Activated naive CD4-positive, alpha-beta T cell treated with anti-CD3 and anti-CD28 coated beads, Interleukin-2, amount 50 U/mL, for 16 hours (primary cell): ENCODE results near the gene ITPRIP.

ENCODE experiments used
- DNase-seq: peaks from one replicate; pipeline ENCODE4 v3.0.0-alpha.2; 2020

Gene ITPRIP

DNA sequence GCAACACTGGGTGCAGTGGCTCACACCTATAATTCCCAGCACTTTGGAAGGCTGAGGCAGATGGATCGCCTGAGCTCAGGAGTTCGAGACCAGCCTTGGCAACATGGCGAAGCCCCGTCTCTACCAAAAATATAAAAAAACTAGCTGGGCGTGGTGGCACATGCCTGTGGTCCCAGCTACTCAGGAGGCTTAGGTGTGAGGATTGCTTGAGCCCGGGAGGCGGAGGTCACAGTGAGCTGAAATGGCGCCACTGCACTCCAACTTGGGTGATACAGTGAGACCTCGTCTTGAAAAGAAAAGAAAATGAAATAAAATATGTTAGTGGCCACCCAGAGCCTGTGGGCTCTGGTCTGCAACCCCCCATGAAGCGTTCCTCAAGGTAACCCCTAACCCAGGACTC, 13.3 kb downstream of the ITPRIP start:
- no peak for DNase-seq

DNA sequence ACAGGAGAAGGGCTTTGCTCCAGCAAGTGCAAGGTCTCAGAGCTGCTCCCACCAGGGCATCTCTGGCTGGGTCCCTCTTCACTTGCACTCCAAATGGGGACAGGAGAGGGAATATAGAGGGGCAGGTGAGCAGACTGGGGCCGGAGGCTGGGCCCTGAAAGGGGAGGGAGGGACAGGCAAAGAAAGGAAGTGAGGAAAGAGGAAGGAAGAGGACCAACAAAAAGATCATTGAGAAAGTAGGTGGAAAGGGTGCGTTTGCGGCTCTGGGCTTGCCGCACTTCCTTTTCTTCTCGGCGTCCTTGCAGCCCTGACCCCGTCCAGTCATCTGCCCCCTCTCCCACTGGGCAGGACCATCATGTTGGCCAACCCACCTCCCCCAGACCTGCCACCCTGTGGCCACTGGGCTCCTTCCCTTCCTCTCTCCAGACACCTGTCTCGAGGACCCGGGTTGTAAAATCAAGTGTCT, 14.0 kb downstream of the ITPRIP start:
- DNase-seq: no peak

DNA sequence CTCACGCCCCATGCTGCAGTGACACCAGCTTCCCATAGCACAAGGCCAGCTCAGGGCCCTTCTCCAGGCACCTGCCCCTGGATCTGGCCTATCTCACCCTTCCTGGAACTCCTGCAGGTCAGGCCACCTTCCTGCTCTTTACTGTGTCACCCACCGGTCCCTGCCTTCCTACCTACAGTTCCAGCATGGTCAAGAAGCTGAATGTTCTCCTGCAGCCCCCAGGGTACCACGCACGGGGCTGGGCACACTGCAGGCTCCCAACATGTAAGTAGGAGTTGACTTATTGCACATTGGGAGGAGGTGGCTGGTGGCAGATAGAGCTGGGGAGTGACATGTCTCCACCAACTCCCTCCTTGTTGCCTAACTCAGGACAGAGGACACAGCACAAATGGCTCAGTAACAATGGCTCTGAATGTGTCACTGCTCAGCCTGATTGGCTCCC, 14.5 kb downstream of the ITPRIP start:
- DNase-seq: no peak

DNA sequence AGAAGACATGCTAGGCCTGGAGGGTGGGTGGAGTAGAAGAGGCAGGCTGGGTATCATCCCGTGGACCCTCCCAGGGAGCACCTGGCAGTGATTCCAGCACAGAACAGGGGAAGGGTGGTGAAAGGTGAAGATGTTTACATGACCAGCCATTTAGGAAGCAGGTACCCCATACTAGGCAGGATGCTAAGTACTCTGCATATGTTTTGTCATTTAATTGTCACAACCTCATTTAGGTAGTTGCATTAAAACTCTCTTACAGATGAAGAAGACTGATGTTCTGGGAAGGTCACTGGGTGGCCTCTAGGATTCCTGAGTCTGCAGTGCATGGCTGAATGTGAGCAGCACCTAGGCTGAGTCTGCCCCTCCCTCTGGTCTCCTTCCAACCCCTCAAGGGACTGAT, 15.2 kb downstream of the ITPRIP start:
- DNase-seq: no peak

DNA sequence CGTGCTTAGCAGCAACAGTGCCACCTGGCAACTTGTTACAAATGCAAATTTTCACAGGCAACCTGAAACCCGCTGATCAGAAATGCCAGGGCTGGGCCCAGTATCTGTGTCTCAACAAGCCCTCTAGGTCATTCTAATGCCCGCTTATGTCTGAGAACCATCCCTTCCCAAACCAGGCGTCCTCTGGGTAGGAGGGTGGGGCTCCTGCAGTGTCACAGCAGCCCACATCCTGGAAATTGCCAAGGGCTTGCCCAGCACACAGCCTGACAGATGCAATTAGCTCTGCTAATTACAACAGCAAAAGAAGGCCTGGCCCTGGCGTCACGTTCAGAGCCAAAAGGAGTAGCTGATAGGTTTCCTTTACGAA, 15.9 kb downstream of the ITPRIP start:
- DNase-seq: no peak

DNA sequence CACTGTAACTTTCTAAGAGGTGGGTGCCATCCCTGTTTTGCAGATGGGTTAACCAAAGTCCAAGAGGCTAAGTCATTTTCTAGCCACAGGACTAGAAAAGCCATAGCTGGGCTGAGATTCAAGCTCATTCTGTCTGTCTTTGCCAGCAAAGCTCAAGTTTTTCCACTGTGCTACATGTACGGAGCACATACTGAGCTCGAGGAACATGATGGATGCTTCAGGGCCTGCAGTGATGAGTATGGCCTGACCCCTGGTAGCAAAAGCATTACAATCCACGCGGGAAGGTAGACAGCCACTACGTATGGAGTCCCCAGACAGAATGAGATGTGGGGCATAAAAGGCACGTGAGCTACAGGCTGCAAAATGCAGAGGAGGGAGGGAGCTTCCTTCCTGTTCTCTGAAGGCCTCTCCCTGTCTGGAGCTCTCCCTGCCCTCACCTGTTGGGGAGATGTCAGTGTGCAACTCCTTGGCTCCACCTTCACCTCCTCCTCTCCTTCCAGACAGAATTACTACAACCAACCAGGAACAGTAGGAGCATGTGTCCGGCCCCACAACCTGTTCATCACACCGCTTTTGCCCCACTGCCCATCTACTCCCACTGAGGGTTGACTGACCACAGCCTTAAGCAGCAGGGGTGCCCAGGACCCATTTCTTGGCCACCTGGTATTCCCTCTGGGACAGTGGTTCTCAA, 16.4 kb downstream of the ITPRIP start:
- DNase-seq: no peak

DNA sequence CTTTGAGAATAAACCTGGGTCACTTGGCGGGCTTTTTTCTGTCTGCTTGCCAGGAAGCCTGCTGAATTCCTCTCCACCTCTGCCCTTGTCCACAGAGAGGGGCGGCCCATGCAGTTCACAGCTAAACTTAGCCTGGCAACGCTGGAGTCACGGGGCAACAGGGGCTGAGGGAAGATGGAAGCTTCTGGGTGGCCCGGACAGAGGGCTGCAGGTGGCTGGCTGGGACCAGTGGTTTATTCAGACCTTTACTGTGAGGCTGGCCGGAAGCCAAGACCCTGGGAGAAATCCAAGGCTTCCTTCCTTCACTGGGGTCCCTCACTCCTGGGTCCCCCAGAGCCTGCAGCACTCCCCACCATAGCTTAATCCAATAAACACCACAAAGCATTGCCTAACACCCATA, 17.0 kb downstream of the ITPRIP start:
- DNase-seq: no peak

DNA sequence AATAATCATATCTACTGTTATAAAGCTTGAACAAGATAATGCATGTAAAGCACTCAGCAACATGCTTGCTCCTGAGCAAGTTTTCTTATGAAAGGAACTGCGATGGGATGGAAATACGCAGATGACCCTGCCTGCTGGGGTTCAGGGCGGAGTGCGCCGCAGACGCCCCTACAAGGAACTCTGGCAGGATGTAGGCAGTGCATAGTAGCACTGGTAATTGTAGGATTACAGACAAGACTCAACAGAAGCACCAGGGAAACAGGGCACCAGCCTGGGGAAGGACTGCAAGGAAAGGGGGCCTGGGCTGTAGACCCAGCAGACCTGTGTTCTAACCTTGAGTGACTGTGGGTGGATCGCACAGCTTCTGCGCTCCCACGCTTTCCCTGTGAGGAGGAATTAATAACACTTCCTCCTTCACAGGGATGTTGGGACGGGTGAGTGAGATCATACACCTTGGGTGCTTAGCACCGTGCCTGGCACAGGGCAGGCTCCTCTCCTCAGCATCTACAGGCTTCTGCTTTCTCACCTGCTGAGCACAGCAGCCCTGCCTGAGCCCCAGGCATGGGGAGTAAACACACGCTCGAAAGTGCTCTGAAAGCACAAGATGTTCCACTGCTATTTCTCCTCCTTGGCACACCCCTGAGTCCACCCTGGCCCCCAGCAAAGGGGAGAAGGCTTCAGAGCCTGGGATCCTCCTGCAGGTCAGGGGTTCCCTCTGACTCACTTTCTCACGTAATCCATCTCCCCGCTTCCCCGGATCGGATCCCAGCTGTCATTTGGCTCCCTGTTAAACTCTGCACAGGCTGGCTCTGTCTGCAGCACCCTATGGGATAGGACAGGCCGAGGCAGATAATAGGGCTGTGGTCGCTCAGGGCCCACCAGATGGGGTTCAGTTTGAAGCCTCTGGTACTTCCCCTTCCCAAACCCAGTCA, 19.2 kb downstream of the ITPRIP start:
- DNase-seq: no peak

DNA sequence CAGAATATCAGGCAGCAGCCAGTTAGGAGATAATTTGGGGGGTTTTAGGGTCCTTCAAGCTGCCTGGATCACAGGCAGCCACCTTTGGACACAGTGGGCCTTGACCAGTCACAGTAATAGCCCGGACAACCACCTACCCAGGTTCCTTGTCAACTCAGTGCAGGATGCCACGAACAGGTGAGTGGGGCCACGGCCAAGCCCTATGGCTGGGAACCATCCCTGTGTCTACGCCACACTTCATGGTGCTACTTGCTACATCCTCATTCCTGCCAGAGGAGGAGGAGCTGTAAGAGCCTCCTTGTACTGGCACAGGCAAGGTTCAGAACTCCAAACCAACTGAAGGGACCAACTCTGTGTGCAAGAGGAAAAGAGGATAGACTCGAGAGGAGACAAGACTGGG, 19.9 kb downstream of the ITPRIP start:
- DNase-seq: no peak

DNA sequence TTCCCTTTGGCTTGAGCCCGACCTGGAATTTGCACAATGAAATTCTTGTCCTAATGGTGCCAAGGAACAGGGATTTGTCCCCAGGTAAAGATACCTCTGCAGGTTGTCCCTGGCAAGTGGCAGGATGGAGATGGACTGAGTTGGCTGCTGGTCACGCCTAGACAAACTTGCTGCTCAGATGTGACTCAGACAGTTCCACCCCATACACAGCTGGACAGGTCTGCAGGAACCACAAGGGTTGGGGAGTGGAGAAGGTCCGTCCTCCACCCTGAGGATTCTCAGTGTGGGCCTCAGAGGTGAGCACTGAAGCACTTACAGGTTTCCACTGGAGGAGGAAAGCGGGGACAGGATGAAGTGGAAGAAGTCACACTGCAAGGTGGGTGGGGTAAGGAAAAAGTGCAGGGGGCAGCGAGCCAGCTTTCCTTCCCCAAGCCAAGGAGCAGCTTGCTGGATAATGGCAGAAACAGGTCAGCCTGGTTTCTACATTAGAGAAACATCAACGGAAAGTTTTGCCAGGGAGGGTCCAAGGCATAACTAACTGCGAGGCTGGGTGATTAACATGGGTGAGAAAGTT, 20.5 kb downstream of the ITPRIP start:
- no peak for DNase-seq

DNA sequence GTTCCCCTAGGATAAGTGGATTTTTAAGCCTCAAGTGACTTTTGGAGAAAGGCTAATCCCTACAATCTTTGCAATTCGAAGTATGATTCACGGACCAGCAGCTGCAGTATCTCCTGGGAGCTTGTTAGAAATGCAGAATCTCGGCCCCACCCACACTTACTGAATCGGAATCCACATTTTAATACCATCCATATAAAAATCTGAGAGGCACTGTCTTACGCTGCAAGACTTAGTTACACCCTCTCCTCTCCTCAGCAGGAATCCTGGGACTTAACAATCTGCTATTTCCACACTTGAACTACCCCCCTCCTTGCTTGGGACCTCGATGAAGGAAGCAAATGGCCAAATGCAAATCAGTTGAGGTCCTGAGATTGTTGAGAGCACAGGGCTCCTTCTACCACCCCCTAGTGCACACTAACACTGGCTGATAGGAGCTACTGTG, 21.0 kb downstream of the ITPRIP start:
- no peak for DNase-seq

DNA sequence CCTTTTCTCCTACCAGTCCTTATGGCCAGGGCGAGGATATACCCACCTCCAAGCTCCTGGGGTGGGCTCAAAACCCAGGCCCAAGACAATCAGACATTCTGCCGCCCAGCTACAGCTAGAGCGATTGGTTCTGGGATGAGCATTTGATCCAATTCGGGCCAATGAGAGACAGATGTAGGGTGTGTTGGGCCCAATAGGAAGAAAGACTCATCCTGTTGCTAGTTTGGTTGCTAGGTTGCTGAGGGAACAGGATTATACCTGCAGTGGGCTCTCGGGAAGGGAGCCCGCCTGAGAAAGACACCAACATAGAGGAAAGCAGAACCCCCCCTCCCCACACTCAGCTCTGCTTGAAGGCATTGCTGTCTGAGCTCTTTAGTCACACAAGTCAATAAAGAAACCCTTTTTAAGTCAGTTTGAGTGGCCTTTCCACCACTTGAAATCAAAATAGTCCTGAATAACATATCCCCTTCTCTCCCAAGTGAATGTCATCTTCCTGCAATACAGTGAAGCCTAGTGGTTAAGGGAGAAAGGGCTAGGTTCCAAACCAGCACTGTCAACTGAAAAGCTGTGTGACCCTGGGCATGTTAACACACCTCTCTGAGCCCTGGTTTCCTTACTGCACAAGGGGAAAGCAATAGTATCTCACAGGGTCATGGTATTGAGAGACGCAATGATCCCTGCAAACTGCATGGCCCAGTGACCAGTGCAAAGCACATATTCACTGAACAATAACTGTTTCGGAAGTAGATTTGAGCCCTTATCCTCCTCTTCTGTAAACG, 21.8 kb downstream of the ITPRIP start:
- no peak for DNase-seq

DNA sequence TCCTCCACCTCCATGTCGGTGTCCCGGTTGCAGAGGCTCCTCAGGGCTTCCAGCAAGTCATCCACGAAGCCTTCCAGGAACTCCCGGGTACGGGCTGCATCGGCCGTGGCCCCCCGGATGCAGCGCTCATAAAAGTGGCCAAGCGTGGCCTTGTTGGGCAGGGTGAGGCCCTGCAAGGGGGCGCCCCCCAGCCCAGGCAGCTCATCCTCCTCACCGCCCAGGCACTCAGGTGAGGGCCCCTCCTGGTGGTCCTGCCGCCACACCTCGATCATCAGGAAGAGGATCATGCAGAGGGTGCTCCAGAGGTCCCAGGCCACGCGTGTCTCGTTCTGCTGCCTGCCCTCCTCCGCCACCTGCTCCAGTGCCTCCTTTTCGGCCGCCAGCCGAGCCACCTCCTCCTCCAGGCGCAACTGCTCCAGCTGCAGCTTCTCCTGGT, 22.8 kb downstream of the ITPRIP start:
- no peak for DNase-seq

DNA sequence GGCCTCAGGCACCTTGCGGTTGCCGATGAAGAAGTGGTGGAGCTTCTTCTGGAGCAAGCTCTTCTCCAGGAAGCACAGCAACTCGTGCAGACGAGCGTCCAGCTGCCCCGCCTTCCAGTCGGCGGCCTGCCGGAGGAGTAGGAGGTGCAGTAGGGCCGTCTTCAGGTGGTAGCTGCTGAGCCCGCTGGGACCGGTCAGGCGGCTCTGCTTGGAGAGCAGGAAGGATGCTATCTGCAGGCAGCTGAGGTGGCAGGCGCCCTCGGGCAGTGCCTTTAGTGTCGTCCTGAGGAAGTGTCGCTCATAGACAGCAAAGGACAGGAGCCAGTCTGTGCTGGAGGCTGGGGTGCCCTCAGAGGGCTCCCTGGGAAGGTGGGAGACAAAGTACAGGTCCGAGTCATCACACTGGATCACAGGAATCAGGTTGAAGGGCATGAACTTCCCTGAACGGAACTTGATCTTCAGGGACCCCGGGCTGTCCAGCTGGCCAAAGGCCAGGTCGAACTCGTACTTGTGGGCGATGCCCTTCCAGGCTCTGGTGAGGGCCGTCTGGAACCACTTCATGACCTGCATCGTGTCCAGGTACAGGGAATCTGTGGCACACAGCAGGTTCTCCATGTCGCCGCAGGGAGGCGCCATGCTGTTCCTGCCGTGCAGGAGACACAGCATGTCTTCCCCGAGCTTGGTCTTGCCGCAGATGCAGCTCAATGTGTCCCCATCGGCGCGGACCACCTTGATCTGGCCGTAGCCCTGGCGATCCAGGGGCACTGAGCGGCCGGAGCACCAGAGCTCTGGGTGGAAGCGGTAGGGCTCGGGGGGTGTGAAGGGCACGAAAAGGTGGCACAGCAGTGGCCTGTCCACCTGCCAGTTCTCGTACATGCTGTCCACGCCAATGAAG, 23.4 kb downstream of the ITPRIP start:
- DNase-seq: no peak

DNA sequence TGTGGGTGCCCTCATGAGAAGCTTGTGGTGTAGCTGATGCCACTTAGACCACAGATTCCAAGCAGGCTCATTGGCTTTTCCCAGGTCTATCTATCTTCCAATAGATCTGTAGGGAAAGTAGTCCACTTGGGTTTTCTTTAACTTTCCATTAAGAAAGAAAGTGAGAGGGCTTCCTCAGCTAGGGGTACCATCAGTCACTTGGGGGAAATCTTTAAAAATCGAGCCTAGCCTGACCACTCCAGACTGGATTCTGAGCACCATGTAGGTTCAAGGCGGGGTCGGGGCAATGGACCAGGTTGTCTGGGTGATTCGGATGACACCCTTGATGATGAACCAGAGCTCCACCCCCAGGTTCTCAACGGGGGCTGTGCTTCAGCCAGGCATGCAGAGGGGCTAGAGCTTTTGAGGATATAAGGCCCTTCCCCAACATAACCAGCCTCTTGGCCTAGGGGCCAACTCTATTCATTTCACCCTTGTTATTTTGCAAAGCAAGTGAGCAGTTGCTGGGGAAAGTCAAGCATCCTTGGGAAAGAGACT, 27.0 kb downstream of the ITPRIP start:
- DNase-seq: no peak

DNA sequence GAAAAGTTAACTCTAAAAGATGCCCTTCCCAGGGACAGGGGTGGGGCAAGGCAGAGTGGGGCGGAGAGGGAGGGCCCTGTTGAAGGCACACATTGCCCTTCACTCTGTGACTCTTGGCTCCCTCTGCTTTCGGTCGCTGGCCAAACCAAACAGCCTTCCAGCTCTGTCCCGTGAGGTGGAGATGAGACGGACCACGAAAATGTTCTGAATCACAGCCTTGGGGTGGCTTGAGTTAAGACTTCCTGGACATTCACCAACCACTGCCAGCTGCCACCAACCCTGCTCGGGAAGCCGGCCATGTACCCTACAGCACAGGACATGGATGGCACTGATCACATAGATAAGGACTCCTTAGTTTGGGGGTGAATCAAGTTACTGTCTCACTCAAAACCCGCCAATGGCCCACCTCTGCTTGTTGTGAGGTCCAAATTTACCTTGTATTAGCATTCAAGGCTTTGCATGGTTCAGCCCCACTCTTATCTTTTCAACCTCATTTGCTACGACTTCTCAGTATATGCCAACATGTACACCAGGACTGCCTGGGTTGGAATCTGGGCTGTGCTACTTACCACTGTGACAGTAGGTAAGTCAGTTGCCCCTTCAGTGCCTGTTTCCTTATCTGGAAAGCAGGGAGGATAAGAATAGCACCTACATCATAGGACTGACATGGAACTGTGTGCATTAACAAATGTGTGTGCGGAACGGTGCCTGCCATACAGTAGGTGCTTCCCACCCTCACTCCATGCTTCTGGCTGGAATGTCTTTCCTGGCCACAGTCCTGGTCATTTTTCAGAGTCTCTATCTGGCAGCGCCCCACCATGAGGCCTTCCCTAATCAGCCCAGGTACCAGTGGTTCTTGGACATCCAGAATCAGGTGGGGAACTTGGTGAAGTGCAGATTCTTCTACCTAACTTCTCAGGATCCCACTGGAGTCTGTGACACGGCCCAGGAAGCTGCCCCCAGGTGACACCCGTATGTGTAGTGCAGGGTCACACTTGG, 28.0 kb downstream of the ITPRIP start:
- DNase-seq: no peak

DNA sequence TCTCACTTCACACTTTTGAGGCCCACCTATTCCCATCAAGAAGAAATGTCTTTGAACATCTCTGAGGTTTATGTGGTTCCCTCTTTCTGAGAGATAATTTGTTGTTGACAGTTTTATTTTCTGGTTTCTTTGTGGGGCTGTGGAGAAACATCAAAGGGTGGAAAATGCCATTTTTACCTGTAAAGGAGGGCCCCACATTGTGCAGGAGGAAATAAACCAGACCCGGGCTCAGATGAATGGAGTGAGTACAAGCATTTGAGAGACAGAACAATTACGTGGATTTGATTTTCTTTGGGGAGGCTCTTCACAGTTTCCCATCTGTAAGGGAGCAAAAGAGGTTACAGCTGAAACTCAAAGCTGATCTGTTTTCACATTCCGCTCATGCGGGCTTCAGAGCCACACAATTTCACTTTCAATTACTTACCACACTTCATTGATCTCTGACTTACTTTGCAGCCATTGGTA, 29.8 kb downstream of the ITPRIP start:
- no peak for DNase-seq

DNA sequence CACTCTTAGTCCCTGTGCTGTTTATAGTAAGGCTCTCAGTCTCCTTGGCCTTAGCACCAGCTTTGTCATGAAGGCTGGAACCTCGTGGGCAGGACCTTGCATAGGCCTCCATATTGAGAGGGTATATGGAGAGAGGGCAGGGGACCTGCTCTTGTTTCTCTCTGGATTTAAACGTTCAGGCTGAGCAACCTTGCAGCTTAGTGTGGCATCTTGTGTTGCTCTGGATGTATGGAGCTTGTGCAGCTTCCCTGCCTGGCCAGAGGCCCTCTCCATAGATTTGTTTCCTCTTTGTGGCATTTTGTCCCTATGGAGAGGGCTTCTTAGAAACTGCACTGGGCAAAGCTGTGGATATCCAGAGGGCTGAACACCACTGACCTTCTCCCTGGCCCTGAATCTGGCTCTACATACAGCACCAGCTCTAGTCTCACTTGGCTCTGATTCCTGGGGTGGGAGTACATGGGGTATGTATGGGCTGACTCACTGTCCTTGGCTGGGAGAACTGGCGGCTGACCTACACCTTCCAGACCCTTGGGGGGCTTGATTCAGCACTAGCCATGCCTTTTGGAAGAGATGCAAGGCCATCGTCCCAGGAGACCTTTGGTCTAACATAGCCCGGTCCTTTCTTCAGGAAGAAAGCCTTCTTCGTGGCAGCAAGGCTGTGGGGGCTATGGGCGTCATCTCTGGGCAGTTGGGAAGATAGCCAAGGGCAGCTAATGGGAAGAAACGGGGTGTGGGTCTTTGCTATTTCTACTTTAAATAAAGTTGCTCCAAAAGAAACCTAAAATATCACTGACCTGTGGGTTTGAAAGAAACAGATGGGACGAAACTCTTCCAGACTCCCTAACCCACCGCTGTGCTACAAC, 30.5 kb downstream of the ITPRIP start:
- no peak for DNase-seq

DNA sequence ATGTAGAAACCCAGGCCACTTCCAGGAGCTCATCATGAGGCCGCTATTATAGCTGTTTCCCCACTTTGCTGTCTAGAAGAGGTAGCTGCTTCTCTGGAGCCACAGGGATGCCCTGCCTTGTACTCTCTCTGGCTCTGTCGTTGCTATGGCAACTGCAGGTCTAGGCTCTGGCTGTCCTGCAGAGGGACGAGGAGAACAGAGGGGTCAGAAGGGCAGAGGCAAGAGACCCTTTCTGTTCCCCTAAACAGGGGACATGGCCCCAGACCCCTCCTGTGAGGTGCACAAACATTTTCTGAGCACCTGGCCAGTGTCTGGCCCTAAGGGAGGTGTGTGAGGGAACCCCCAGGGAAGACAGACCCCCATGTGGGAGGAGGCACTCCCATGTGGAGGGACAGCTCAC, 31.4 kb downstream of the ITPRIP start:
- no peak for DNase-seq
